Panc1 (cell line): ENCODE results near the gene SLCO3A1. TPM values are rescaled to one million over a fixed set of nuclear protein-coding genes. Genes with fewer than 3 reads are reported as not detected.

Experiments used
- ATAC-seq: fragments of 200-7000 bp; cut with Tn5 transposase; 2 replicates; pipeline ENCODE4 v1.9.1; 2020; ENCODE audit warnings: mild to moderate bottlenecking, moderate library complexity
- BruUV-seq: library from RNA; stranded (reverse); fragments of 400-500 nt; replicated peaks from 2 replicates; lab custom pipeline; 2021; lab: Mats Ljungman, UMichigan
- CTCF ChIA-PET: fragments of 300-600 bp; sonication (Branson Sonifier 250); formaldehyde crosslinking; loops from one replicate; lab custom pipeline; 2022; ENCODE audit warnings: antibody characterized with exemption; lab: Charles Lee
- POLR2A ChIA-PET: fragments of 300-600 bp; sonication (Branson Sonifier 250); formaldehyde crosslinking; loops from one replicate; lab custom pipeline; 2022; ENCODE audit warnings: antibody characterized with exemption; lab: Charles Lee
- DNase-seq: peaks from one replicate; pipeline ENCODE4 v3.0.0-alpha.2; 2010; ENCODE audit warnings: low read depth, low spot score
- H3K27ac ChIP-seq: 2 replicates; pipeline ENCODE4 v1.5.1; 2011; ENCODE audit warnings: mild to moderate bottlenecking, low read length, inconsistent platforms
- H3K27me3 ChIP-seq: fragments of 200-500 bp; sonication (Bioruptor generic); 2 replicates; pipeline ENCODE4 v1.6.0; 2014; ENCODE audit warnings: low read length, inconsistent platforms; ENCODE audit not compliant: control insufficient read depth, insufficient read depth
- H3K36me3 ChIP-seq: fragments of 200-500 bp; sonication (Bioruptor generic); 2 replicates; pipeline ENCODE4 v1.5.1; 2014; ENCODE audit warnings: inconsistent platforms, mild to moderate bottlenecking, low read length, moderate library complexity; ENCODE audit not compliant: control insufficient read depth, insufficient read depth
- H3K4me1 ChIP-seq: 2 replicates; pipeline ENCODE4 v1.5.1; 2011; ENCODE audit warnings: inconsistent platforms, mild to moderate bottlenecking, low read length, moderate library complexity; ENCODE audit not compliant: control insufficient read depth, insufficient read depth
- H3K4me3 ChIP-seq, 2 experiments: 2 replicates each; pipeline ENCODE4 v1.5.1; 2011 to 2012; ENCODE audit warnings: low read depth in 2 of 2, low read length in 2 of 2, mild to moderate bottlenecking in 2 of 2, inconsistent platforms in 1 of 2, moderate library complexity in 1 of 2
- H3K9me3 ChIP-seq: fragments of 200-500 bp; sonication (Bioruptor generic); 2 replicates; pipeline ENCODE4 v1.5.1; 2014; ENCODE audit warnings: low read depth, mild to moderate bottlenecking, inconsistent platforms, low read length, moderate library complexity; ENCODE audit not compliant: control insufficient read depth, insufficient read depth
- POLR2AphosphoS5 ChIP-seq: IDR thresholded peaks from 2 replicates; pipeline ENCODE4 v1.6.1; 2012; ENCODE audit warnings: mild to moderate bottlenecking, low read depth, low read length, moderate library complexity
- SIN3A ChIP-seq: IDR thresholded peaks from 2 replicates; pipeline ENCODE4 v1.6.1; 2012; ENCODE audit warnings: low read depth, mild to moderate bottlenecking, low read length, moderate library complexity, borderline replicate concordance; ENCODE audit not compliant: insufficient read depth
- TCF7L2 ChIP-seq: IDR thresholded peaks from 2 replicates; pipeline ENCODE4 v1.6.1; 2011; ENCODE audit warnings: mild to moderate bottlenecking, low read depth, low read length, inconsistent platforms
- in situ Hi-C: cut with HindIII; loops from 2 replicates; pipeline ENCODE4 v1.10.0; 2016; ENCODE audit warnings: low sequenced_read_pairs, low pct_unique_long_range_greater_than_20kb
- intact Hi-C: fragments of 100-400 bp; cut with micrococcal nuclease; formaldehyde crosslinking; loops from one replicate; pipeline ENCODE4 v1.10.0; 2022; ENCODE audit not compliant: unreplicated experiment
- total RNA-seq: library from RNA; stranded (reverse); gene quantifications from one replicate; pipeline ENCODE4 v1.2.1, GENCODE V29; 2021; ENCODE audit not compliant: unreplicated experiment
- TF ChIP-seq, protein P1 (sequence below), 2 experiments: IDR thresholded peaks; 2 replicates each; pipeline ENCODE4 v1.6.1; 2011 to 2012; ENCODE audit warnings: low read depth in 2 of 2, control low read depth in 1 of 2, low read length in 1 of 2, mild to moderate bottlenecking in 1 of 2, moderate library complexity in 1 of 2; ENCODE audit not compliant: insufficient read depth in 1 of 2
- TF ChIP-seq, protein P2 (sequence below): fragments of 450-650 bp; IDR thresholded peaks from 2 replicates; pipeline ENCODE4 v1.5.1; 2017; ENCODE audit warnings: mild to moderate bottlenecking

Gene SLCO3A1
- total RNA-seq, 1 experiment from 2014 or later: 20.6 TPM

DNA sequence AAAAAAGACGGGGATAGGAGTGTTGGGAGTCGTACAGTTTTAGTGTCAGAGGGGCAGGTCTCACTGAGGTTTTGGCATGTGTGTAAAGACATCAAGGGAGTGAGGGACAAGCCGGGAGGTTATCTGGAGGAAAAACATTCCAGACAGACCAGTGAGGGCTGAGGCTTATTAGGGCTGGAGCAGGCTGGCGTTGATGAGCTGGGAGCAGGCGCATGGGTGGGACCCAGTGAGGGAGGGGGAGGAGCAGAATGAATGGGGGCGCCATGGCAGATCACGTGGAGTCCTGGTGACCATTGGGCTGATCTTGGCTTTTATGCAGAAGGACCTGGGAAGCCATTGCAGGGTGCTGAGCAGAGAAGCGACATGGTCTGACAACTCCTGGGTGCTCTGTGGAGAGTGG, 180.2 kb downstream of the SLCO3A1 start:
- Histone ChIP-seq H3K9me3 (no peaks in the 10 kb centered on the region), H3K27me3 (no peaks in the 10 kb centered on the region)

DNA sequence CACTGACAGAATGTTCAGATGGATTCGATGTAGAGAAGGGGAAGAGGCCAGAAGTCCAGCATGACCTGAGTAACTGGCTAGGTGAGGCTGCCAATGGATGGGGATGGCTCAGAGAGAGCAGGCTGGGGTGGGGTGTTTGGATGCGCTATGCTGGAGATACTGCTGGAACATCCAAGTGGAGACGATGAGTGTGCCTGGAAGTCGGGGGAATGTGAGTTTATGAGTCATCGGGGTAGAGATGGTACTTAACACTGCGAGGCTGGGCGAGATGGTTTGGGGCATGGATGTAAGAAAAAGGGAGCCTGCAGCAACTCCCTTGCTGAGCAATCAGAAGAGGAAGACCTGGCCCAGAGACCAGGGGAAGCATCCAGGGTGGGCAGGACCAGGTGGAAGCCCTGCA, 180.7 kb downstream of the SLCO3A1 start:
- in situ Hi-C loops: no loop called here
- CTCF ChIA-PET: no interaction called here
- TF ChIP-seq SIN3A (no peak), POLR2AphosphoS5 (no peak)
- TF ChIP-seq, protein P1, sequence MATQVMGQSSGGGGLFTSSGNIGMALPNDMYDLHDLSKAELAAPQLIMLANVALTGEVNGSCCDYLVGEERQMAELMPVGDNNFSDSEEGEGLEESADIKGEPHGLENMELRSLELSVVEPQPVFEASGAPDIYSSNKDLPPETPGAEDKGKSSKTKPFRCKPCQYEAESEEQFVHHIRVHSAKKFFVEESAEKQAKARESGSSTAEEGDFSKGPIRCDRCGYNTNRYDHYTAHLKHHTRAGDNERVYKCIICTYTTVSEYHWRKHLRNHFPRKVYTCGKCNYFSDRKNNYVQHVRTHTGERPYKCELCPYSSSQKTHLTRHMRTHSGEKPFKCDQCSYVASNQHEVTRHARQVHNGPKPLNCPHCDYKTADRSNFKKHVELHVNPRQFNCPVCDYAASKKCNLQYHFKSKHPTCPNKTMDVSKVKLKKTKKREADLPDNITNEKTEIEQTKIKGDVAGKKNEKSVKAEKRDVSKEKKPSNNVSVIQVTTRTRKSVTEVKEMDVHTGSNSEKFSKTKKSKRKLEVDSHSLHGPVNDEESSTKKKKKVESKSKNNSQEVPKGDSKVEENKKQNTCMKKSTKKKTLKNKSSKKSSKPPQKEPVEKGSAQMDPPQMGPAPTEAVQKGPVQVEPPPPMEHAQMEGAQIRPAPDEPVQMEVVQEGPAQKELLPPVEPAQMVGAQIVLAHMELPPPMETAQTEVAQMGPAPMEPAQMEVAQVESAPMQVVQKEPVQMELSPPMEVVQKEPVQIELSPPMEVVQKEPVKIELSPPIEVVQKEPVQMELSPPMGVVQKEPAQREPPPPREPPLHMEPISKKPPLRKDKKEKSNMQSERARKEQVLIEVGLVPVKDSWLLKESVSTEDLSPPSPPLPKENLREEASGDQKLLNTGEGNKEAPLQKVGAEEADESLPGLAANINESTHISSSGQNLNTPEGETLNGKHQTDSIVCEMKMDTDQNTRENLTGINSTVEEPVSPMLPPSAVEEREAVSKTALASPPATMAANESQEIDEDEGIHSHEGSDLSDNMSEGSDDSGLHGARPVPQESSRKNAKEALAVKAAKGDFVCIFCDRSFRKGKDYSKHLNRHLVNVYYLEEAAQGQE (IDR thresholded peaks at IDR 0.05; ENCODE audit: insufficient read depth in 1 of 2, low read depth in 2 of 2, low read length in 1 of 2): no peak
- TF ChIP-seq, protein P2, sequence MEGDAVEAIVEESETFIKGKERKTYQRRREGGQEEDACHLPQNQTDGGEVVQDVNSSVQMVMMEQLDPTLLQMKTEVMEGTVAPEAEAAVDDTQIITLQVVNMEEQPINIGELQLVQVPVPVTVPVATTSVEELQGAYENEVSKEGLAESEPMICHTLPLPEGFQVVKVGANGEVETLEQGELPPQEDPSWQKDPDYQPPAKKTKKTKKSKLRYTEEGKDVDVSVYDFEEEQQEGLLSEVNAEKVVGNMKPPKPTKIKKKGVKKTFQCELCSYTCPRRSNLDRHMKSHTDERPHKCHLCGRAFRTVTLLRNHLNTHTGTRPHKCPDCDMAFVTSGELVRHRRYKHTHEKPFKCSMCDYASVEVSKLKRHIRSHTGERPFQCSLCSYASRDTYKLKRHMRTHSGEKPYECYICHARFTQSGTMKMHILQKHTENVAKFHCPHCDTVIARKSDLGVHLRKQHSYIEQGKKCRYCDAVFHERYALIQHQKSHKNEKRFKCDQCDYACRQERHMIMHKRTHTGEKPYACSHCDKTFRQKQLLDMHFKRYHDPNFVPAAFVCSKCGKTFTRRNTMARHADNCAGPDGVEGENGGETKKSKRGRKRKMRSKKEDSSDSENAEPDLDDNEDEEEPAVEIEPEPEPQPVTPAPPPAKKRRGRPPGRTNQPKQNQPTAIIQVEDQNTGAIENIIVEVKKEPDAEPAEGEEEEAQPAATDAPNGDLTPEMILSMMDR: no peak

More for the DNA sequence above, 180.2 kb downstream of the SLCO3A1 start:
- no peak overlapping the region for H3K4me3 ChIP-seq
- H3K27ac ChIP-seq: no peak overlapping the region
- in situ Hi-C loops (no loop called here), intact Hi-C loops (no loop called here)
- ChIA-PET POLR2A (no interaction called here), CTCF (no interaction called here)
- TF ChIP-seq TCF7L2 (no peak), POLR2AphosphoS5 (no peak), SIN3A (no peak)
- TF ChIP-seq, protein P1 (IDR thresholded peaks at IDR 0.05; ENCODE audit: insufficient read depth in 1 of 2, low read depth in 2 of 2, low read length in 1 of 2): no peak
- TF ChIP-seq, protein P2: no peak
- no peak for ATAC-seq
- no peaks in the 10 kb centered on the region for H3K36me3 ChIP-seq
- no TSS peak for BruUV-seq
- no peak for DNase-seq
- no peaks in the 10 kb centered on the region for H3K4me1 ChIP-seq

More for the DNA sequence above, 180.7 kb downstream of the SLCO3A1 start:
- no TSS peak for BruUV-seq
- no peak for DNase-seq
- POLR2A ChIA-PET: no interaction called here
- intact Hi-C loops: no loop called here
- Histone ChIP-seq H3K4me3 (no peak overlapping the region), H3K27ac (no peak overlapping the region), H3K9me3 (no peaks in the 10 kb centered on the region), H3K27me3 (no peaks in the 10 kb centered on the region), H3K4me1 (no peaks in the 10 kb centered on the region), H3K36me3 (no peaks in the 10 kb centered on the region)
- no peak for ATAC-seq
